Endodermal cell (in vitro differentiated cells): ENCODE results near the gene SRBD1. TPM values are rescaled to one million over a fixed set of nuclear protein-coding genes. Genes with fewer than 3 reads are reported as not detected.

Source experiments
- DNase-seq: peaks from one replicate; pipeline ENCODE4 v3.0.0-alpha.2; 2017
- H3K27ac ChIP-seq: 2 replicates; pipeline ENCODE4 v1.5.1; 2013; ENCODE audit warnings: mild to moderate bottlenecking, low read depth, low read length, moderate library complexity
- H3K27me3 ChIP-seq: 2 replicates; pipeline ENCODE4 v1.6.1; 2013; ENCODE audit warnings: mild to moderate bottlenecking, low read length, moderate library complexity; ENCODE audit not compliant: insufficient read depth, control insufficient read depth, poor library complexity, severe bottlenecking
- H3K36me3 ChIP-seq: 2 replicates; pipeline ENCODE4 v1.7.0; 2013; ENCODE audit warnings: mild to moderate bottlenecking, low read length, moderate library complexity; ENCODE audit not compliant: control insufficient read depth, insufficient read depth
- H3K4me1 ChIP-seq: one replicate; pipeline ENCODE4 v1.7.0; 2013; ENCODE audit warnings: low read length; ENCODE audit not compliant: control insufficient read depth, insufficient read depth
- H3K4me3 ChIP-seq: 2 replicates; pipeline ENCODE4 v1.5.1; 2013; ENCODE audit warnings: mild to moderate bottlenecking, low read length, moderate library complexity
- H3K9ac ChIP-seq: 2 replicates; pipeline ENCODE4 v1.6.1; 2013; ENCODE audit warnings: mild to moderate bottlenecking, low read length, moderate library complexity; ENCODE audit not compliant: poor library complexity, severe bottlenecking; ENCODE audit errors: extremely low read depth
- H3K9me3 ChIP-seq: 2 replicates; pipeline ENCODE4 v1.6.1; 2013; ENCODE audit warnings: mild to moderate bottlenecking, low read length, moderate library complexity; ENCODE audit not compliant: control insufficient read depth
- H3K27ac Mint-ChIP-seq: 2 replicates; pipeline ENCODE4 v1.8.0; 2020; ENCODE audit warnings: mixed read lengths
- H3K27me3 Mint-ChIP-seq: 2 replicates; pipeline ENCODE4 v1.8.0; 2021; ENCODE audit warnings: mild to moderate bottlenecking, mixed read lengths; ENCODE audit not compliant: insufficient read depth
- H3K36me3 Mint-ChIP-seq: 2 replicates; pipeline ENCODE4 v1.8.0; 2020; ENCODE audit warnings: low read depth, mixed read lengths
- H3K4me1 Mint-ChIP-seq: 2 replicates; pipeline ENCODE4 v1.8.0; 2020; ENCODE audit warnings: mixed read lengths
- H3K4me3 Mint-ChIP-seq: 2 replicates; pipeline ENCODE4 v1.8.0; 2020; ENCODE audit warnings: mild to moderate bottlenecking, moderate library complexity, mixed read lengths
- H3K9me3 Mint-ChIP-seq: 2 replicates; pipeline ENCODE4 v1.8.0; 2020; ENCODE audit warnings: mild to moderate bottlenecking, mixed read lengths
- WGBS, 2 experiments: methylation state at CpG; one replicate each; pipeline versions ENCODE4 v1.1.5 to v1.1.7; 2013; ENCODE audit warnings: missing lambda C conversion rate in 2 of 2, mixed read lengths in 1 of 2; ENCODE audit not compliant: insufficient coverage in 1 of 2, insufficient read length in 1 of 2; 5-methylcytosine and 5-hydroxymethylcytosine counted together
- total RNA-seq, 2 donors: library from RNA; stranded (reverse); fragmentation: NEBNext Ultra II Directional in 1 of 2; extraction: Animal tissue kit (Norgen Biotek cat#: 25700) in 1 of 2; gene quantifications; 2 replicates in 1 of 2; 3 replicates in 1 of 2; pipeline ENCODE4 v1.2.1, GENCODE V29; 2021
- TF ChIP-seq, protein P1 (sequence below): fragments of 200-600 bp; sonication (generic); conservative IDR thresholded peaks from 2 replicates; pipeline ENCODE4 v1.5.0; 2021; ENCODE audit warnings: antibody characterized with exemption, mild to moderate bottlenecking

SRBD1 gene
- total RNA-seq, 2 donors from 2014 or later, result 17.7 to 19.6 TPM

DNA sequence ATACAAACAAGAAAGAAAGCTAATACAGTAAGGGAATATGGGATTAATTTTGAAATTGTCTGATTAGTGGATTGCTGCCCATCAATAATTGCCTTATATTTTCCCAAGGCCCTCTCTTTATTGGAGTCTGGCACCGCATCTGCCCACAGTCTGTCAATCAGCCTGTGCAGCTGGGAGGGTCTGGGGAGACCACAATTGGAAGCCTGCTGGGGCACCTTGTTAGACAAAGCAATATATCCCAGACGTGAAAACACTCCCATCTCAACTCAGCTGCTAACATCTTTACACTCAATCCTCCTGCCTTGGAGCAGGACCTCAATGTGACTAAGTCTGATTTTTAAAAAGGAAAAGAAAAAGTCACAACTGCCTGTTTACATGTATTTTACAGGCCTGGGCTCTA is 258.6 kb downstream of the SRBD1 start:
- 81% methylated on average over 2 of the region's 2 CpGs; no CpG with 5 or more reads in 1 of the 2 experiments for WGBS, 2 experiments
- Mint-ChIP-seq H3K4me3 (no peak overlapping the region), H3K4me1 (peaks cover 3% of the 10 kb centered on the region), H3K27ac (no peak overlapping the region), H3K36me3 (no peaks in the 10 kb centered on the region), H3K27me3 (peaks cover 2% of the 10 kb centered on the region), H3K9me3 (no peaks in the 10 kb centered on the region)
- no peaks in the 10 kb centered on the region for H3K36me3 ChIP-seq
- H3K27me3 ChIP-seq, result no peaks in the 10 kb centered on the region
- no peak overlapping the region for H3K9ac ChIP-seq
- no peak overlapping the region for H3K4me3 ChIP-seq
- TF ChIP-seq, protein P1, sequence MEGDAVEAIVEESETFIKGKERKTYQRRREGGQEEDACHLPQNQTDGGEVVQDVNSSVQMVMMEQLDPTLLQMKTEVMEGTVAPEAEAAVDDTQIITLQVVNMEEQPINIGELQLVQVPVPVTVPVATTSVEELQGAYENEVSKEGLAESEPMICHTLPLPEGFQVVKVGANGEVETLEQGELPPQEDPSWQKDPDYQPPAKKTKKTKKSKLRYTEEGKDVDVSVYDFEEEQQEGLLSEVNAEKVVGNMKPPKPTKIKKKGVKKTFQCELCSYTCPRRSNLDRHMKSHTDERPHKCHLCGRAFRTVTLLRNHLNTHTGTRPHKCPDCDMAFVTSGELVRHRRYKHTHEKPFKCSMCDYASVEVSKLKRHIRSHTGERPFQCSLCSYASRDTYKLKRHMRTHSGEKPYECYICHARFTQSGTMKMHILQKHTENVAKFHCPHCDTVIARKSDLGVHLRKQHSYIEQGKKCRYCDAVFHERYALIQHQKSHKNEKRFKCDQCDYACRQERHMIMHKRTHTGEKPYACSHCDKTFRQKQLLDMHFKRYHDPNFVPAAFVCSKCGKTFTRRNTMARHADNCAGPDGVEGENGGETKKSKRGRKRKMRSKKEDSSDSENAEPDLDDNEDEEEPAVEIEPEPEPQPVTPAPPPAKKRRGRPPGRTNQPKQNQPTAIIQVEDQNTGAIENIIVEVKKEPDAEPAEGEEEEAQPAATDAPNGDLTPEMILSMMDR, result no peak
- H3K4me1 ChIP-seq, result no peaks in the 10 kb centered on the region
- no peak overlapping the region for H3K27ac ChIP-seq
- H3K9me3 ChIP-seq, result peaks cover under 1% of the 10 kb centered on the region
- DNase-seq, result no peak

GRCh38 chr2:45345331-45346234 is 265.5 kb downstream of the SRBD1 start:
- WGBS, 2 experiments, result 50 to 68% methylated on average over 1 to 8 of the region's 8 CpGs
- Mint-ChIP-seq H3K36me3 (no peaks in the 10 kb centered on the region), H3K4me1 (peaks cover 25% of the 10 kb centered on the region), H3K27me3 (peaks cover 3% of the 10 kb centered on the region), H3K4me3 (peak overlapping the region; percentile 2), H3K9me3 (no peaks in the 10 kb centered on the region), H3K27ac (peak overlapping the region; percentile 80)
- no peak overlapping the region for H3K27ac ChIP-seq
- peak overlapping the region; percentile 9 for H3K9ac ChIP-seq
- TF ChIP-seq, protein P1, result peak; percentile 54
- H3K27me3 ChIP-seq, result no peaks in the 10 kb centered on the region
- peaks cover 13% of the 10 kb centered on the region for H3K4me1 ChIP-seq
- DNase-seq, result peak; percentile 71
- peak overlapping the region; percentile 47 for H3K4me3 ChIP-seq
- H3K9me3 ChIP-seq, result peaks cover 11% of the 10 kb centered on the region
- no peaks in the 10 kb centered on the region for H3K36me3 ChIP-seq

DNA sequence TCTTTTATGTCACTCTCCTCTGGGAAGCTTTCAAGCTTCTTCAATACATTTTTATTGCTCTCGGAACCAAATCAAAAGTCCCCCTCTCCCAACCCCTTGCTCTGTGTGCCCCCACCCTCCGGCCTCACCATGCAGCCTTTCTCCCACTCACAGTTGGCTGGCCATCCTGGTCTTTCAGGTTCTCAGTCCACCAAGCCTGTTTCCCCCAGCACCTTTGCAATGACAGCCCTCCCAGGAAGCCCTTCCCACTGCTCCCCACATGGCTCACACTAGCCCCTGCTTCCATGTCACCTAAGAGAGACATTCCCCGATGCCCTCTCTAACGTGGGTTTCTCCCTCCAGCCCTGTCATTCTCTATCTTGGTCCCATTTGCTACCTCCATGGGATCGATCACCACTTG is 266.6 kb downstream of the SRBD1 start:
- peaks cover 11% of the 10 kb centered on the region for H3K9me3 ChIP-seq
- WGBS, 2 experiments, result 94% methylated on average over 5 of the region's 5 CpGs
- no peak overlapping the region for H3K27ac Mint-ChIP-seq
- H3K27me3 ChIP-seq, result no peaks in the 10 kb centered on the region
- H3K9me3 Mint-ChIP-seq, result no peaks in the 10 kb centered on the region
- H3K4me1 Mint-ChIP-seq, result peaks cover 25% of the 10 kb centered on the region
- H3K36me3 Mint-ChIP-seq, result no peaks in the 10 kb centered on the region
- peak; percentile 37 for DNase-seq
- H3K27ac ChIP-seq, result no peak overlapping the region
- peaks cover 13% of the 10 kb centered on the region for H3K4me1 ChIP-seq
- no peak overlapping the region for H3K4me3 ChIP-seq
- no peaks in the 10 kb centered on the region for H3K36me3 ChIP-seq
- peaks cover 7% of the 10 kb centered on the region for H3K27me3 Mint-ChIP-seq
- no peak overlapping the region for H3K9ac ChIP-seq
- H3K4me3 Mint-ChIP-seq, result no peak overlapping the region
- TF ChIP-seq, protein P1, result no peak
